Endothelial cell of umbilical vein (primary cell): ENCODE data around the gene CSTA. TPM values are rescaled to one million over a fixed set of nuclear protein-coding genes. Genes with fewer than 3 reads are reported as not detected.

Source experiments
- BruUV-seq: library from RNA; stranded (reverse); fragments of 400-500 nt; replicated peaks from 2 replicates; lab custom pipeline; 2021; lab: Mats Ljungman, UMichigan
- CTCF ChIA-PET: fragments of 300-600, 350-600 bp; sonication (Branson Sonifier 250); formaldehyde crosslinking; loops from one replicate; lab custom pipeline; 2021; ENCODE audit warnings: antibody characterized with exemption, inconsistent platforms; lab: Charles Lee
- POLR2A ChIA-PET: fragments of 300-600, 350-600 bp; sonication (Branson Sonifier 250); formaldehyde crosslinking; loops from one replicate; lab custom pipeline; 2021; ENCODE audit warnings: antibody characterized with exemption, inconsistent platforms; lab: Charles Lee
- DNase-seq: peaks from one replicate; pipeline ENCODE4 v3.0.0-alpha.2; 2011; ENCODE audit warnings: low read depth, low spot score
- FAIRE-seq: peaks from 2 replicates; lab custom pipeline; 2011; peaks lifted over from hg19 to GRCh38; lab: Jason Lieb, UNC
- H2AFZ ChIP-seq: 2 replicates; pipeline ENCODE4 v1.6.0; 2012; ENCODE audit warnings: low read depth, low read length, control low read depth, inconsistent platforms
- H3K27ac ChIP-seq: 2 replicates; pipeline ENCODE4 v1.5.1; 2011; ENCODE audit warnings: low read depth, mild to moderate bottlenecking, control low read depth, low read length, moderate library complexity; ENCODE audit not compliant: insufficient read depth
- H3K27me3 ChIP-seq, 2 experiments: 2 replicates each; pipeline versions ENCODE4 v1.6.0 to v1.6.1; 2011; ENCODE audit warnings: low read length in 2 of 2, mixed read lengths in 1 of 2; ENCODE audit not compliant: control insufficient read depth in 2 of 2, insufficient read depth in 2 of 2
- H3K36me3 ChIP-seq, 2 experiments: 2 replicates in 1 of 2; 3 replicates in 1 of 2; pipeline ENCODE4 v1.5.1; 2011; ENCODE audit warnings: low read length in 2 of 2, mild to moderate bottlenecking in 1 of 2, moderate library complexity in 1 of 2; ENCODE audit not compliant: control insufficient read depth in 2 of 2, insufficient read depth in 2 of 2; ENCODE audit errors: extremely low read depth in 1 of 2
- H3K4me1 ChIP-seq: 3 replicates; pipeline ENCODE4 v1.5.1; 2011; ENCODE audit warnings: mild to moderate bottlenecking, low read length; ENCODE audit not compliant: control insufficient read depth, insufficient read depth; ENCODE audit errors: extremely low read depth
- H3K4me2 ChIP-seq: 2 replicates; pipeline ENCODE4 v1.6.1; 2011; ENCODE audit warnings: low read length, control low read depth, mixed read lengths; ENCODE audit not compliant: insufficient read depth
- H3K4me3 ChIP-seq, 3 experiments: fragments of 200-600 bp in 1 of 3; sonication (generic), shearing (Covaris generic) in 1 of 3; replicated peaks in 1 of 3; 2 replicates each; pipeline ENCODE4 v1.5.1; 2011 to 2016; ENCODE audit warnings: control low read depth in 3 of 3, low read length in 3 of 3, mild to moderate bottlenecking in 2 of 3, inconsistent platforms in 1 of 3, low read depth in 1 of 3, moderate library complexity in 1 of 3; ENCODE audit not compliant: insufficient read depth in 1 of 3
- H3K79me2 ChIP-seq: 2 replicates; pipeline ENCODE4 v1.6.0; 2012; ENCODE audit warnings: low read length, inconsistent platforms; ENCODE audit not compliant: control insufficient read depth, insufficient read depth
- H3K9ac ChIP-seq: replicated peaks from 2 replicates; pipeline ENCODE3; 2011; ENCODE audit warnings: low read length, control low read depth; ENCODE audit not compliant: insufficient read depth; ENCODE audit errors: extremely low read depth
- H3K9me1 ChIP-seq: replicated peaks from 3 replicates; pipeline ENCODE4 v1.6.0; 2011; ENCODE audit warnings: mild to moderate bottlenecking, low read length; ENCODE audit not compliant: control insufficient read depth, insufficient read depth; ENCODE audit errors: extremely low read depth
- H3K9me3 ChIP-seq: replicated peaks from 2 replicates; pipeline ENCODE4 v1.5.1; 2012; ENCODE audit warnings: low read length, inconsistent platforms; ENCODE audit not compliant: control insufficient read depth, insufficient read depth
- H4K20me1 ChIP-seq: replicated peaks from 2 replicates; pipeline ENCODE3; 2011; ENCODE audit warnings: mild to moderate bottlenecking, low read length; ENCODE audit not compliant: control insufficient read depth, insufficient read depth; ENCODE audit errors: extremely low read depth
- CTCF ChIP-seq, 2 donors: IDR thresholded peaks; 1 replicate in 1 of 2; 2 replicates in 1 of 2; pipeline ENCODE4 v1.5.1; 2011; ENCODE audit warnings: low read length in 2 of 2, mild to moderate bottlenecking in 2 of 2, moderate library complexity in 2 of 2, control low read depth in 1 of 2, inconsistent platforms in 1 of 2, low read depth in 1 of 2; ENCODE audit not compliant: insufficient read depth in 1 of 2; ENCODE audit errors: extremely low read depth in 1 of 2
- EZH2 ChIP-seq: IDR thresholded peaks from 2 replicates; pipeline ENCODE4 v1.6.1; 2012; ENCODE audit warnings: borderline replicate concordance, low read depth, mild to moderate bottlenecking, moderate library complexity, low read length, inconsistent platforms; ENCODE audit not compliant: severe bottlenecking
- GATA2 ChIP-seq: IDR thresholded peaks from 2 replicates; pipeline ENCODE4 v1.7.0; 2011; ENCODE audit warnings: low read depth, mild to moderate bottlenecking, moderate library complexity, mixed read lengths, low read length; ENCODE audit not compliant: insufficient read length, insufficient read depth
- JUN ChIP-seq: IDR thresholded peaks from 2 replicates; pipeline ENCODE4 v1.6.1; 2011; ENCODE audit warnings: borderline replicate concordance, low read depth; ENCODE audit not compliant: insufficient read length, insufficient read depth
- MAX ChIP-seq: IDR thresholded peaks from 2 replicates; pipeline ENCODE4 v1.6.1; 2011; ENCODE audit not compliant: insufficient read depth, insufficient read length
- MYC ChIP-seq: IDR thresholded peaks from one replicate; pipeline ENCODE4 v1.6.1; 2011; ENCODE audit warnings: mild to moderate bottlenecking, low read depth, low read length
- POLR2A ChIP-seq: IDR thresholded peaks from 2 replicates; pipeline ENCODE4 v1.6.1; 2012; ENCODE audit warnings: low read depth, mild to moderate bottlenecking, control low read depth, low read length
- POLR2AphosphoS5 ChIP-seq: IDR thresholded peaks from 2 replicates; pipeline ENCODE4 v1.6.1; 2012; ENCODE audit warnings: low read depth, mild to moderate bottlenecking, control low read depth, low read length, moderate library complexity; ENCODE audit not compliant: insufficient read depth
- dilution Hi-C: fragments of 300-500 bp; cut with MboI; formaldehyde crosslinking; loops from one replicate; pipeline ENCODE4 v1.15.0; 2019; ENCODE audit warnings: low sequenced_read_pairs; ENCODE audit not compliant: extremely low pct_ligation_motif_present
- intact Hi-C: fragments of 100-400 bp; cut with micrococcal nuclease; formaldehyde crosslinking; loops from one replicate; pipeline ENCODE4 v1.10.0; 2022
- polyA plus RNA-seq, 4 experiments: library from polyadenylated mRNA; depleted of rRNA in 3 of 4; stranded (reverse) in 3 of 4; unstranded in 1 of 4; fragments of >200 nt; gene quantifications; 2 replicates each; pipeline versions ENCODE4 v1.2.1 to v1.2.3, GENCODE V29; 2011 to 2012; ENCODE audit warnings: missing spikeins in 1 of 4
- total RNA-seq: library from RNA; stranded (reverse); gene quantifications from 2 replicates; pipeline ENCODE4 v1.2.3, GENCODE V29; 2021

Gene CSTA
- total and polyA plus RNA-seq, 2 donors (not counting 3 experiments of a cell fraction or from before 2014, with no cell fraction given): not detected

GRCh38 chr3:122374034-122374433 is 49.0 kb downstream of the CSTA start:
- BruUV-seq: no TSS peak
- POLR2A ChIA-PET: interaction anchor here (1.0 kb wide), 1 partner anchor 9 kb away, joined by 3 read pairs; the partner anchor contains the start of gene MIX23
- H3K36me3 ChIP-seq: no peaks in the 10 kb centered on the region
- TF ChIP-seq EZH2: no peak
- no peak for TF ChIP-seq MAX
- no peak for TF ChIP-seq POLR2A
- H3K79me2 ChIP-seq: peaks cover 18% of the 10 kb centered on the region
- CTCF ChIA-PET: no interaction called here
- H3K9me1 ChIP-seq: no peaks in the 10 kb centered on the region
- dilution Hi-C loops: no loop called here
- H3K4me2 ChIP-seq: no peak overlapping the region
- no peaks in the 10 kb centered on the region for H4K20me1 ChIP-seq
- no peak for FAIRE-seq
- no peaks in the 10 kb centered on the region for H3K4me1 ChIP-seq
- intact Hi-C loops: no loop called here
- H3K9ac ChIP-seq: no peak overlapping the region
- no peaks in the 10 kb centered on the region for H3K9me3 ChIP-seq
- H3K4me3 ChIP-seq: no peak overlapping the region
- no peak overlapping the region for H2AFZ ChIP-seq
- no peak overlapping the region for H3K27ac ChIP-seq
- H3K27me3 ChIP-seq: no peaks in the 10 kb centered on the region
- DNase-seq: no peak

DNA sequence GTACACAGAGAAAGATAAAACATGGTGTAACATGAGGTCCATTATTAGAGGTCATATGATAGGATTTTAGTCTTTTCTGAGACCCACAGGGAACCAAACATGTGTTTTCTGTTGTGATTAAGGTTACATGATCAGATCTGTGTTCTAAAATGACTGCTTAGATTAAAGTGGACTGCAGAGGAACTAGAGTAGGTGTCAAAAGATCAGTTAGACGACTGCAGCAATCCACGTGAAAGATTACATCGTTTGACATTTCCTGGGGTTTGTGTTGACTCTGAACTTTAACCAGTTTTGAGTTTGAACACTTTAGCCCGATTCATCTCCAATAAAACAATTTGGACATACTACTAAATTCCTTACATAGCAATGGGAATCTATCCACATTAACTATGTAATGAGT is 52.9 kb downstream of the CSTA start:
- Histone ChIP-seq H3K36me3 (no peaks in the 10 kb centered on the region), H3K9me1 (no peaks in the 10 kb centered on the region), H2AFZ (no peak overlapping the region), H3K27ac (no peak overlapping the region), H3K4me1 (peaks cover 6% of the 10 kb centered on the region), H3K27me3 (no peaks in the 10 kb centered on the region), H3K9me3 (no peaks in the 10 kb centered on the region), H3K4me2 (no peak overlapping the region), H3K9ac (no peak overlapping the region), H3K79me2 (peaks cover 39% of the 10 kb centered on the region), H3K4me3 (no peak overlapping the region), H4K20me1 (no peaks in the 10 kb centered on the region)
- dilution Hi-C loops: no loop called here
- no peak for FAIRE-seq
- CTCF ChIA-PET: no interaction called here
- BruUV-seq: no TSS peak
- intact Hi-C loops: no loop called here
- TF ChIP-seq GATA2 (no peak), POLR2AphosphoS5 (no peak), MYC (no peak), POLR2A (no peak), CTCF (IDR thresholded peaks at IDR 0.05; ENCODE audit: extremely low read depth in 1 of 2, insufficient read depth in 1 of 2, low read depth in 1 of 2, low read length in 2 of 2) (no peak), JUN (no peak)
- no peak for DNase-seq
- POLR2A ChIA-PET: no interaction called here
